Measurements from ENCODE around the gene KIRREL3. TPM values are rescaled to one million over a fixed set of nuclear protein-coding genes. Genes with fewer than 3 reads are reported as not detected.

Gene KIRREL3
- total and polyA plus RNA-seq, 2 donors (not counting 3 experiments of a cell fraction or from before 2014, with no cell fraction given) = not detected

GRCh38 chr11:126500981-126501380, 499.6 kb downstream of the KIRREL3 start:
- DNase-seq (ENCODE audit: low read depth, low spot score) = no peak
- no peak overlapping the region for H3K4me3 ChIP-seq (replicated peaks in 1 of 3; ENCODE audit: insufficient read depth in 1 of 3, low read depth in 1 of 3, low read length in 3 of 3)
- CTCF ChIA-PET = interaction anchor here (1.0 to 2.6 kb wide), 2 partner anchors 18 to 20 kb away, joined by 5 to 14 read pairs; no protein-coding TSS in a partner anchor
- dilution Hi-C loops (cut with MboI; ENCODE audit: extremely low pct_ligation_motif_present, low sequenced_read_pairs) = no loop called here
- H3K9me1 ChIP-seq (replicated peaks; ENCODE audit: control insufficient read depth, extremely low read depth, insufficient read depth, low read length) = no peaks in the 10 kb centered on the region
- no peak for FAIRE-seq
- no peaks in the 10 kb centered on the region for H3K4me1 ChIP-seq (ENCODE audit: control insufficient read depth, extremely low read depth, insufficient read depth, low read length)
- H3K79me2 ChIP-seq (ENCODE audit: control insufficient read depth, insufficient read depth, low read length) = no peaks in the 10 kb centered on the region
- BruUV-seq (replicated peaks) = no TSS peak
- H3K36me3 ChIP-seq (ENCODE audit: control insufficient read depth in 2 of 2, extremely low read depth in 1 of 2, insufficient read depth in 2 of 2, low read length in 2 of 2) = no peaks in the 10 kb centered on the region
- TF ChIP-seq POLR2A (IDR thresholded peaks at IDR 0.05; ENCODE audit: low read depth, low read length) = no peak
- no peak for TF ChIP-seq GATA2 (IDR thresholded peaks at IDR 0.05; ENCODE audit: insufficient read depth, insufficient read length, low read depth, low read length)
- TF ChIP-seq FOS (IDR thresholded peaks at IDR 0.05; ENCODE audit: borderline replicate concordance, insufficient read depth, low read length) = no peak
- TF ChIP-seq POLR2AphosphoS5 (IDR thresholded peaks at IDR 0.05; ENCODE audit: insufficient read depth, low read depth, low read length) = no peak
- TF ChIP-seq EZH2 (IDR thresholded peaks at IDR 0.05; ENCODE audit: borderline replicate concordance, low read depth, low read length, severe bottlenecking) = no peak
- no peak for TF ChIP-seq MYC (IDR thresholded peaks at IDR 0.05; ENCODE audit: low read depth, low read length)
- no peak for TF ChIP-seq JUN (IDR thresholded peaks at IDR 0.05; ENCODE audit: borderline replicate concordance, insufficient read depth, insufficient read length, low read depth)
- TF ChIP-seq MAX (IDR thresholded peaks at IDR 0.05; ENCODE audit: insufficient read depth, insufficient read length) = no peak
- no peak for TF ChIP-seq CTCF (IDR thresholded peaks at IDR 0.05; ENCODE audit: extremely low read depth in 1 of 2, insufficient read depth in 1 of 2, low read depth in 1 of 2, low read length in 2 of 2)
- no peaks in the 10 kb centered on the region for H3K9me3 ChIP-seq (replicated peaks; ENCODE audit: control insufficient read depth, insufficient read depth, low read length)
- no peaks in the 10 kb centered on the region for H3K27me3 ChIP-seq (ENCODE audit: control insufficient read depth in 2 of 2, insufficient read depth in 2 of 2, low read length in 2 of 2)
- no peak overlapping the region for H3K9ac ChIP-seq (replicated peaks; ENCODE audit: extremely low read depth, insufficient read depth, low read length)
- H3K4me2 ChIP-seq (ENCODE audit: insufficient read depth, low read length) = no peak overlapping the region
- POLR2A ChIA-PET = no interaction called here
- H3K27ac ChIP-seq (ENCODE audit: insufficient read depth, low read depth, low read length) = no peak overlapping the region
- no peak overlapping the region for H2AFZ ChIP-seq (ENCODE audit: low read depth, low read length)
- intact Hi-C loops (cut with micrococcal nuclease) = no loop called here
- H4K20me1 ChIP-seq (replicated peaks; ENCODE audit: control insufficient read depth, extremely low read depth, insufficient read depth, low read length) = no peaks in the 10 kb centered on the region

Data from endothelial cell of umbilical vein (primary cell).